ENCODE results near the gene SLC25A13.

The SLC25A13 gene

DNA sequence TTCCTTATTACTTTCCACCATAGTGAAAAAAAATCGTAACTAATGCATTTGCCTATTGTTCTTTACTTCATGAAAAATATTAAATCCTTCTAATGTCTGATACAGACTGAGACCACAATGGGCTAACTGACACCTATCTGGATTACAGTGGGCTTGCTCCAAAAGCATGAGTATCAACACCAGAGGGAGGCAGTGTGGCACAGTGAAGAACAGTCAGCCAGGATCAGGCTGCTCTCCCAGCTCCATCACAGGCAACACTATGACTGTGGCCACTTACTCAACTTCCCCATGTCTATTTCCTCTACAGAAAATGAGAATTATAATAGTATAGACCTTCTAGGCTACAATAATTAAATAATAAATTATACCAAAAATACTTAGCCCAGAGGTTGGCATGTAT is 97.2 kb downstream of the SLC25A13 start:
- DNase-seq (ENCODE audit: low read depth, low spot score), result peak; percentile 20
- H3K4me3 ChIP-seq (ENCODE audit: low read length), result no peak overlapping the region

DNA sequence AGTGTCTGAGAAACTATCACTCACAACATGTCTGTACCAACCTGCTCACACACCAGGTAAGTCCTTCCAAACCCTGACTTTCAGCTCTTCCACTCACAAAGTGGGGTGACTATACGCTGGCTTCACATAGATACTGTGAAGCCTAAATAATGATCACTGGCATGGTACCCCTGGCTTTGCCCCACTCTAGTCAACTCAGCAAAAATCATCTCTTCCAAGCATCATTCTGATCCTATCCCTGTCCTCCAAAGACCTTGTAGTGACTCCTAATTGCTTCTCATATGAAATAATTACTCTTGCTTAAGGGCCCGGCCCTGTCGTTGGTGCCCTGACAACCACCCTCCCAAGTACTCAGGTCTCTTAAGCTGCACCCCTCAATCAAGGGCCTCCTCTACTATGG is 97.8 kb downstream of the SLC25A13 start:
- no peak overlapping the region for H3K4me3 ChIP-seq (ENCODE audit: low read length)
- DNase-seq (ENCODE audit: low read depth, low spot score), result no peak

DNA sequence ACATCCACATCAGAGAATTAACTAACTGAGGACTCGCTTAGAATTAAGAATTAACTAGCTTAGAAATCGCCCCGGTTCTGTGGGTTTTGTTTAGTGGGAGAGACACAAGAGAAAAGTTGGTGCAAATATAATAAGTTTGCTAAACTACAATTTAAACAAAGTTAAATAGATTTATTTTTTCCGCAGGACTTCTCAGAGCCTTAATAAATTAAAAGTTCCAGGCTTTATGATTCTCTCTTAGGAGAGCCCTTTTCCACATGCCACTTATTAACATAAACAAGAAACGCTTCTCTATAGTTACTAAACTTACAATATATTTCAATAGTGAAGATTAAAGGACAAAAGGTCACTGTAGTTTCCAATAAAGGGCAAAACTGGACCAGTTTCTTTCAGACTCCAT is 100.0 kb downstream of the SLC25A13 start:
- H3K4me3 ChIP-seq (ENCODE audit: low read length), result no peak overlapping the region
- DNase-seq (ENCODE audit: low read depth, low spot score), result no peak

DNA sequence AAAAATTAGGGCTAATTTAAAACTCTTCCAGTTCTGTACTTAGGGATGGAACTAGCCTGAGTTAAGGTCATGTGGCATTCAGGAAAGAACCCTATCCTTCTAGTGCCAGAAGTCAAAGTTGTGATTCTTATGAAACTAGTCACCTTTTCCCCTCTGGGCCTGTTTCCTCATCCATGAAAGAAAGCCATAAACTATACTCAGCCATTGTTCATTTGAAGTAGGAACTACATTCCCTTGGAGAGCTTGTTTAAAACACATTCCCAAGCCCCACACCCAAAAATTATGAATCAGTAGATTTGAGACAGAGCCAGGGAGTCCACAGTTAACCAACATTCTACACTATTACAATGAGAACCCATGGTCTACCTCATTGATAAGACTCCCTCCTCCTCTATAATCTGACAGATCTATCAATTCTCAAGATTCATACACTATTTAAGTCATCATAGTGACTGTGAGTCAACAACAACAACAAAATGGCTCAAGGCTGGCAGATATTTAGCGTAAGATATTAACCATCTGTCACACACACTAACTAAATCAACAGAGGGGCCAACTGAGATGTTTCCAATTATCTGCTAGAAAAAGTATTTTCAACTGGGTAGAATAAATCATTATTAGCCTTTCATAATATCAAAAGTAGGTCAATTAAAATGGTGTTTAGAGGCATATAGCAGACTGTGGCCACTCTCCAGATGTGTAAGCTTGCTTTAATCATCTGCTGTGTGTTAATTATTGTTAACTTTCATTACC is 102.3 kb downstream of the SLC25A13 start:
- no peak overlapping the region for H3K4me3 ChIP-seq (ENCODE audit: low read length)
- DNase-seq (ENCODE audit: low read depth, low spot score), result no peak

DNA sequence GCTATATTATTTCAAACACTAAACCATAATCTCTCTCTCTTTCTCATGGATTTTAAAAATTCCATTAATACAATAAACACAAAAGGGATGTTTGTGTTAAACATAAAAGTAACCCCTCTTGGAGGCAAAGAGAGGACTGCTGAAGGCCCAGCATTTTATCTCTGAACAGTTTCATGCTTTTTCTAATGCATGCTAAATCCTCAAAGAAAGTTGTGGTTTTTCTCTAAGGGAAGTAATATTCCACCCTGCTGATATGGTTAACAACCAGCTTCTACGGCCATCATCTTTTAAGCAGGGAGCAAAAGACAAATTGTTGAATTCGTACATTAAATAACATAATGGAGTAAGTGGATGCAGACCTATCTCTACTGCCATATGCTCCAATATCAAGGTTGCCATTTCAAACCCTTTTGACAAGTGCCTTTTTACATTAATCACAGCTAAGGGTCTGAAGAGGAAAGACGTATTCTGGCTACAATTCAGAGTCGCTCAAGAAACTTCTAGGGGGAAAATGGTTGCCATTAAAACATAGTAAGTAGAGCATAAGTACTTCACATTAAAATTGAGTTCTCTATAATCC is 103.1 kb downstream of the SLC25A13 start:
- no peak overlapping the region for H3K4me3 ChIP-seq (ENCODE audit: low read length)
- DNase-seq (ENCODE audit: low read depth, low spot score), result no peak

DNA sequence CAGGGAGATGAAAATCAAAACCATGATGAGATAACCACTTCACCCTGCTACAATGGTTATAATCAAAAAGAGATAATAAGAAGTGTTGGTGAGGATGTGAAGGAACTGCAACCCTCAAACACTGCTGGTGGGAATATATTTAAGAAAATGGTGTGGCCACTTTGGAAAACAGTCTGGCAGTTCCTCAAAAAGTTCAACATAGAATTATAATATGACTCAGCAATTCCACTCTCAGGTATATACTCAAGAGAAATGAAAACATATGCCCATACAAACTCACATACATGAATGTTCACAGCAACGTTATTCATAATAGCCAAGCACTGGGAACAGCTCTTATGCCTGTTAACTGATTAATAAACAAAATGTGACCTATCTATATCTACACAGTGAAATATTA is 104.8 kb downstream of the SLC25A13 start:
- no peak for DNase-seq (ENCODE audit: low read depth, low spot score)

DNA sequence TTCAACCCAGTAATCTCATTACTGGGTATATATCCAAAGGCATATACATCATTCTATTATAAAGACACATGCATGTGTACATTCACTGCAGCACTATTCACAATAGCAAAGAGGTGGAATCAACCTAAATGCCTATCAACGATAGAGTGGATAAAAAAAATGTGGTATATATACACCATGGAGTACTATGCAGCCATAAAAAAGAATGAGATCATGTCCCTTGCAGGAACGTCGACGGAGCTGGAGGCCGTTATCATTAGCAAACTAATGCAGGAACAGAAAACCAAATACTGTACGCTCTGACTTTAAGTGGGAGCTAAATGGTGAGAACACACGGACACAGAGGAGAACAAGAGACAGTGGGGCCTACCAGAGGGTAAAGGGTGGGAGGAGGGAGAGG is 105.5 kb downstream of the SLC25A13 start:
- H3K4me3 ChIP-seq (ENCODE audit: low read length), result no peak overlapping the region
- no peak for DNase-seq (ENCODE audit: low read depth, low spot score)

More for the DNA sequence above, 104.8 kb downstream of the SLC25A13 start:
- no peak overlapping the region for H3K4me3 ChIP-seq (ENCODE audit: low read length)

DNA sequence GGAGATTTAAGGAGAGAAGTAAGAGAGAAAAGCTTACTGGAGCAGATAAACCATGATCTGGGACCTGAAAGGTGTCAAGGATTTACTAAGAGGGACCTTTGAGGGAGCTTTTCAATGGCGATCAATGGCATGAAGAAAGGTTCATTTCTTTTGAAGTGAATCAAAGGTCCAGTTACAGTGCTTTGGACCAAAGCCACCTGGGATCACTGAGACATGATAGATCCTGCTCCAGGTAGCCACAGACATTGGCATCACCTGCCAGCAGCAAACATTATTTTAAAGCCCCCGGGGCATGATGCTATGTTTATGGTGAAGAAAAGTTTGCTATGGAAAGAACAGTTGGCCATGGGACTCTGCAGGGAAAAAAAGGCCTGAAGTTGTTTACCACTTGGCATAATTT is 109.4 kb downstream of the SLC25A13 start:
- H3K4me3 ChIP-seq (ENCODE audit: low read length), result no peak overlapping the region
- DNase-seq (ENCODE audit: low read depth, low spot score), result no peak

DNA sequence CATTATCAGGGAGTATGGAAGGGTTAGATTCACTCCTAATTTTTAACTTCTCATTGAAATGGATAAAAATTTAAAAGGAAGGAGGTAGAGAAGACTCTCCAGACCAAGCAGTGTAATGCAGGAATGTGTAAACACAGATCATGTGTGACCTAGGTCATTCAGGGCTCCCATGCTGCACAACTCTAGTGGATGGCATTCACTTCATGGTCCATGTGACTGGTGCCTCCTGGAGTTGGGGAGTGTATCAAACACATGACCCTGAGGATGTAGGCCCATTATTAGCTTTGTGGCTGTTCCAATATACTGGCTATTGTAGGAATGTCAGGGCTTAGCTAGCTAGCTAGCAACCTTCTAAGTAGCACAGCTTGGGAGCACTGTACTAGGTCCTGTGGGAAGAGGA is 109.9 kb downstream of the SLC25A13 start:
- DNase-seq (ENCODE audit: low read depth, low spot score), result no peak
- H3K4me3 ChIP-seq (ENCODE audit: low read length), result no peak overlapping the region

DNA sequence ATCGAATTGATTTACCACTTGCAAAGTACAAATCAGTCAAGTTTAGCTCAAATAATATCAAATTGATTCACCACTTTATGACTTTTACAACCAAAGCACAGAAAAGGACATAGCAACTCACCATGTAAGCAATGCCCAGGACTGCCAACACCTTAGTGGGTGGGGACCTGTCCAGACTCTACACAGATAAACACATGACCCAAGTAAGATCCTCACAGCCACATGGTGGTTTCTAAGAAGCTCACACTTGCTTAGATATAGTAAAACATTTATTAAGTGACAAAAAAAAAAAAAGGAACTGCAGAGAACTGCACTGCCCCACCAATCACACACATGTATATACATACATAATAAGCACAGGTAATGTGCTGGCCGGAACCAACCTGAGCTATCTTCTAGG is 116.2 kb downstream of the SLC25A13 start:
- no peak overlapping the region for H3K4me3 ChIP-seq (ENCODE audit: low read length)
- DNase-seq (ENCODE audit: low read depth, low spot score), result no peak

DNA sequence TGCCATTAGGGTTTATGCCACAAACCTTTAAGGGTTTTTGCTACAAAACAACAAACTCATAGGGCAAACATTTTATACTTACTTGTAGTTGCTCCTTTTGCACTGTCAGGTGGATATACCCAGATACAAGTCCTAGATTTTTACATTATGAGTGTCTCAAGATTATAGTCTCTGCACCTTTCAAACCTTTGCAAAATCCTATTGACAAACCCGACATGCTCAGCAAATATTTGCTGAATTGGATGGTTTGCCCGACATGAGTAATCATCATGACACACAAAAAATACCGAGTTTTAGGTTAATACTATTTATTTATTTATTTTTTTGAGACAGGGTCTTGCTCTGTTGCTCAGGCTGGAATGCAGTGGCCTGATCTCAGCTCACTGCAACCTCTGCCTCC is 117.3 kb downstream of the SLC25A13 start:
- DNase-seq (ENCODE audit: low read depth, low spot score), result no peak
- H3K4me3 ChIP-seq (ENCODE audit: low read length), result no peak overlapping the region

DNA sequence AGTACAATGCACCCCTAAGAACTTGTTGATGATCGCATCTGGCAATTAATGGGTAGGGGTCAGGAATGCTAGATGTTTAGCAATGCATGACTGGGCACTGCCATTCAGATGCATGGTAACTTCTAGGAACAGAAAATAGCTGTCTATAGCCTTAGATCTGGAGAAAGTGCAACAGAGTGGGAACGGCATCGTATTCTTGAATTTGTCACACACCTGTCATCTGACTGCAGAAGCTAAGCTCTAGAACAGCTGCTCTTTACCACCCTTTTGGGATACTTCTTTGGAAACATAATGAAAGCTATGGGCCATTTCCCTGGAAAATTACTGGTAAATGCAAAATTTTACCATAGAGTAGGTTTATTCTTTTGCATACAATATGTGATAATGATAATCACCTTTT is 118.1 kb downstream of the SLC25A13 start:
- no peak for DNase-seq (ENCODE audit: low read depth, low spot score)
- H3K4me3 ChIP-seq (ENCODE audit: low read length), result no peak overlapping the region

DNA sequence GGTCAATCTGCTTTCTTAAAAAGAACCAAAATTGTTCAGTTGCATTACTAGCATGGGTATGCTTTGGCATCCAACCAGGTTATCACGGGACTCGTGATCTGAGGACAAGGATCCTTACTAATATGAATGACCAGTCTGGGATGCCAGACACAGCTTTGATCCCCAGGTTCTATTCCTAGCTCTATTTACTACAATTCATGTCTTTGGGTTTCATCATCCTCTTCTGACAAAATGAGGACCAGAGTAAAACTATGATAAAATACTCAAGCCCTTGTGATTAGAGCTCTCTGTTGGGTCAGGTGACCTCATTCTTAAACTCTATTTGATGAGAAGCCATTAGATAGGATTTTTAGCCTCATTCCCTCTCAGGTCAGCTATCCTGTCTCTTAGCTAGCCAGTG is 119.8 kb downstream of the SLC25A13 start:
- DNase-seq (ENCODE audit: low read depth, low spot score), result no peak
- H3K4me3 ChIP-seq (ENCODE audit: low read length), result no peak overlapping the region

DNA sequence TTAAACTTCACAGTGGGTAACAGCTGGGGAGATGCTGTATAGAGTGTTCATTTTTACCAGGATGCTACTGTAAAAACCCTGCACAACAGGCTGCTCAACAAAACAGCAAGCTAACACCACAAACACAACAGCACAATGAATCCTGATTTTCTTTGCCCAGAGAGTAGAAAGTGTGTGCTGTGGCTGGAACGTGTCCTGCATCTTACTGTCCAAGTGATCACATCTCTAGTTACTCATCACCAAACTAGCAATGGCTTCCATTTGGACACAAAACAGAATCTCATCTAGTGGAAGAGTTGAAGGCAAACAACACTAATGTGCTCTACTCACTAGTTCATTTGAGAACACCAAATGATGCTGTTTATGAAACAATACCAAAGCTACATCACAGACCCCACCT is 121.2 kb downstream of the SLC25A13 start:
- no peak overlapping the region for H3K4me3 ChIP-seq (ENCODE audit: low read length)
- DNase-seq (ENCODE audit: low read depth, low spot score), result no peak

DNA sequence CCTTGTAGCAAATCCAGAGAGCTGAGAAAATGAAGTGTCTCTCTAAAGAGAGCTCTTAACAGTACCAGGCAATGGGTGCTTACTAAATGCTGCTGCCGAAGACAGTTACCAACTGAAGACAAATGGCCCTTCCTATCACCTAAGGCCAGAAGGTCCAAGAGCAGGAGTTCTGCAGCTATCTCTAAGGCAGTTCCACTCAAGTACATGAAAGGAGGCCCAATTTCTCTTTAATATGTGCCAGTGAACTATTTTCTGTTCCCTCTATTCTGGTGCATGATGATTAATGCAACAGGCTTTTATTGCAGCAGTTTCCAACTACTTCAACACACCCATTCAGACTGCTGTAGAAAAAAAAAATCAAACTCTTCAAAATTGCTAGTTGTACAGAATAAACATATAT is 122.5 kb downstream of the SLC25A13 start:
- DNase-seq (ENCODE audit: low read depth, low spot score), result no peak
- H3K4me3 ChIP-seq (ENCODE audit: low read length), result no peak overlapping the region

DNA sequence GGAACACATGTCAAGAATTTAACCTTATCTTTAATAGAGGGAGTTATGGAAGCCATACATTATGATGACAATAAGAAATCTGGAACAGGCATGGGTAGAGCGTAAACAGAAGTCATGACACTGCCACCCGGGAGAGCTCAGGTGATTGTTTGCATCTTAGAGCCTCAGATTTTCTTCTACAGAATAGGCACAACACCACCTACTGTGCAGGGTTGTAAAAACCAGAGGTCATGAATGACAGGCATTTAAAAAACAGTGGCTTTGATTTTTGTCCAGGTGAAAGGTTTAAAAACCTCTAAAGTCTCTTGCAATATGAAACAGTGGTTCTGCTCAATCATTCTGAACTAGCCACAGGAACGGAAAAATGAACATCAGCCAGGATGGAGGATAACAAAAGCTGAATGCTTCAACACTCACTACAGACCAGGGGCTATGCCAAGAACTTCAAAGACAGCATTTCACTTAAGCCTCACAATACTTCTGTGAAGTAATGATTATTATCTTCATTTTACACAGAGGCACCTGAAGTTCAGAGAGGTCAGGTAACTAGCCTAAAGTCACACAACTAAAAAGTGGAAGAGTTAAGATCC is 123.8 kb downstream of the SLC25A13 start:
- no peak for DNase-seq (ENCODE audit: low read depth, low spot score)
- no peak overlapping the region for H3K4me3 ChIP-seq (ENCODE audit: low read length)

DNA sequence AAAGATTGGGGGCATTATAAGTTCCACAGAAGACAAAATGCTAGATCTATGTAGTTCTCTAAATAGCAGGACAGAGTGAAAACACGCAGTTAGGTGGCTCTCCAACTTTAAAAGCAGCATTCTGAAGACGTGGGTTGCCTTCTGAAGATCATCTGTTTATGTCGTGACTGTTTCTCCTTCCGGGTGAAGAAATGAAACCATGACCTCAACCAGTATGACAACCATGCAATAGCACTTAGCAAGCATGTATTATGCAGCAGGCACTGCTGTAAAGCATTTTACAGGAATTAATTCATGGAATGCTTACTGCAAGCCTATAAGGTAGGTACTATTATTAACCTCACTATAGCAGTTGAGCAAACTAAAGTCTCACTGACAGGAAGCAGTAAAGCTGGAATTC is 125.2 kb downstream of the SLC25A13 start:
- H3K4me3 ChIP-seq (ENCODE audit: low read length), result no peak overlapping the region
- no peak for DNase-seq (ENCODE audit: low read depth, low spot score)

DNA sequence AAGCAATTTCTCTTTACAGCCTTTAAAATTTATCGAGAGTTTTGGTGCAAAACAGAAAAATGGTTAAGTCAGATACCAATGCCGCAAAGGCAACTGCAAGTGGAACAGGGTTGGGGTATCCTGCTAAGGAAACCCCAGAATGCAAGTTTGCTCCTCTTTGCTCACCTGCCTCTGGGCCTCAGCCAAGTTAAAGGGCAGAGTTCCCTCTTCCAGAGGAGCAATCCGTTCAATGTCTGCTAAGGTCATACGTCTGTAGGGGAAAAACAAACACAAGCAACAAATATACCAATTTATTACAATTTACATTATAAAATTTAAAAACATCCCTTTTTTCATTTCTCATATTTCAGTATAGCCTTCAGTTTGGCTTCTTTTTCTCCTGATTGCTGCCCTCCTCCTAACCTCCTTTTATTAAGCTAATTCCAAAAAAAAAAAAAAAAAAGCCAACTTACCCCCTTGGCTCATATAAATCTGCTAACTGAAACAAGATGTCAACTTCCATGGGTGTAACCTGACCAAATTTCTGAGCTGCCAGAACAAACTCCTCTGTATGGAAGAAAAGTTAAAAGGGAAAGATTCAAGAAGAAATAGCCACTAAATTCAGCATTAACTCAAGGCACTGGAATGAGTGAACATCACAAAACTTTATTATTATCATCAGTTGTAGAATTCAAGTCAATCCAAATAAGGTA is 132.6 kb downstream of the SLC25A13 start:
- H3K4me3 ChIP-seq (ENCODE audit: low read length), result no peak overlapping the region
- no peak for DNase-seq (ENCODE audit: low read depth, low spot score)

DNA sequence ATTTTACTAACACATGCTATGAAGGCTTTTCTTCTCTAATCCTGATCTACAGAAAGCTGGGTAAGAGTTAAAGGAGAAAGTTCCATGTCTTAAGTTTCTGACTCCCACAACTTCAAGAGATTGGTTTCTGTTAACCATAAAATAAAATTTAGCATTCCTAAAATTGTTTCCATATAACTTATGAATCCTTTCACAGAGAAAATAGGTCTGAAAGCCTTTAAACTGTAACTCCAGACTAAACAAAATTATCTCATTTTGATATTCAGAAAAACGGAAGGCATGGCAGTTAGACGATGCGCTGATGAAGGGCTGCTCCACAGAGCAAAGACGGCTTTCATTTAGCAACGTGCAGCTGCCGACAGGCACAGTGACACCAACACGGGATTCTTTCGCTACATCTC is 133.3 kb downstream of the SLC25A13 start:
- DNase-seq (ENCODE audit: low read depth, low spot score), result no peak
- H3K4me3 ChIP-seq (ENCODE audit: low read length), result no peak overlapping the region

DNA sequence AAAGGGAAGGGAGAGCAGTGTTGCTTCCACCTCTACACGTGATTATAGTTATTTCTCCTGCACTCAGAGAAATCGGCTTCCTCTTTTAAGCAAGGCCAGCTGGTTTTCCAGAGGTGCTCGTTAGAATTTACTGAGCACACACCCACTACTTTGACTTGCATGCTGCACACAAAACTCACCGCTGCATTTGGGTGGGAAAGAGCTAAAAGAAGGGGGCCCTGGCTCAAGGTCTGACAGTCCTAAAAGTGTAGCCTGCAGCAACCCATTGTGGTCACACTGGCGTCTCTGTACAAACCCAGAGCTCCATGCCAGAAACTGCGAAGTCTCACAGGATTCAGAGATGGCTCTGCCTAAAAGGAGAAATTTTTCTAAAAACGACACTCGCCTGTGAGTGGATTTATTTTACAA is 133.7 kb downstream of the SLC25A13 start:
- no peak overlapping the region for H3K4me3 ChIP-seq (ENCODE audit: low read length)
- peak; percentile 11 for DNase-seq (ENCODE audit: low read depth, low spot score)

All from Jurkat, Clone E6-1 (cell line).